ENCODE results near the gene VWDE. TPM values are rescaled to one million over a fixed set of nuclear protein-coding genes. Genes with fewer than 3 reads are reported as not detected.

The VWDE gene
- total and polyA plus RNA-seq, 2 donors (not counting 3 experiments of a cell fraction or from before 2014, with no cell fraction given): 0.11 to 0.17 TPM

DNA sequence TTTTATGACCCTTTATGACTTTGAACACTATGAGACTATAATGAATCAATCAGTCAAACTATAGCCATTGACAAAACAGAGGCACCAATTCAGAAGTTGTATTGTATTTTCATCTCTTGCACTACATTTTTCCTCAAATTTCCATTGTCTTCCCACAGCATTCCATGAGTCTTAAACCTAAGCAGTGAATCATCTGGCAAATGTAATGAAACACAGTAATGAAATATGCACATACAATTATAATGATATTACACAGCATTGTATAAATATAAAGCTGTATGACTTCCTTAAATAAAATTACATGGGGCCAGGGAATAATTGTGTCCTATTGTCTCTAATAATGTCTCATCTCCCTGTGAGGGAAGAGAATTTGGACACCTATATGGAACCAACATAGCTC, 45.0 kb downstream of the VWDE start:
- dilution Hi-C loops (cut with MboI; ENCODE audit: extremely low pct_ligation_motif_present, low sequenced_read_pairs): no loop called here
- DNase-seq (ENCODE audit: low read depth, low spot score): no peak
- Histone ChIP-seq H3K4me1 (ENCODE audit: control insufficient read depth, extremely low read depth, insufficient read depth, low read length) (no peaks in the 10 kb centered on the region), H3K27me3 (ENCODE audit: control insufficient read depth in 2 of 2, insufficient read depth in 2 of 2, low read length in 2 of 2) (peaks cover 0 to 3% of the 10 kb centered on the region in 2 experiments), H2AFZ (ENCODE audit: low read depth, low read length) (no peak overlapping the region), H3K9ac (replicated peaks; ENCODE audit: extremely low read depth, insufficient read depth, low read length) (no peak overlapping the region), H3K9me3 (replicated peaks; ENCODE audit: control insufficient read depth, insufficient read depth, low read length) (no peaks in the 10 kb centered on the region), H3K36me3 (ENCODE audit: control insufficient read depth in 2 of 2, extremely low read depth in 1 of 2, insufficient read depth in 2 of 2, low read length in 2 of 2) (no peaks in the 10 kb centered on the region), H3K27ac (ENCODE audit: insufficient read depth, low read depth, low read length) (no peak overlapping the region), H3K4me2 (ENCODE audit: insufficient read depth, low read length) (no peak overlapping the region), H4K20me1 (replicated peaks; ENCODE audit: control insufficient read depth, extremely low read depth, insufficient read depth, low read length) (no peaks in the 10 kb centered on the region), H3K9me1 (replicated peaks; ENCODE audit: control insufficient read depth, extremely low read depth, insufficient read depth, low read length) (no peaks in the 10 kb centered on the region), H3K4me3 (replicated peaks in 1 of 3; ENCODE audit: insufficient read depth in 1 of 3, low read depth in 1 of 3, low read length in 3 of 3) (no peak overlapping the region), H3K79me2 (ENCODE audit: control insufficient read depth, insufficient read depth, low read length) (no peaks in the 10 kb centered on the region)
- ChIA-PET POLR2A (no interaction called here), CTCF (interaction anchor here (0.7 kb wide), 1 partner anchor 20 kb away, joined by 3 read pairs; no protein-coding TSS in a partner anchor)
- TF ChIP-seq GATA2 (IDR thresholded peaks at IDR 0.05; ENCODE audit: insufficient read depth, insufficient read length, low read depth, low read length) (no peak), POLR2A (IDR thresholded peaks at IDR 0.05; ENCODE audit: low read depth, low read length) (no peak), FOS (IDR thresholded peaks at IDR 0.05; ENCODE audit: borderline replicate concordance, insufficient read depth, low read length) (no peak), JUN (IDR thresholded peaks at IDR 0.05; ENCODE audit: borderline replicate concordance, insufficient read depth, insufficient read length, low read depth) (no peak), EZH2 (IDR thresholded peaks at IDR 0.05; ENCODE audit: borderline replicate concordance, low read depth, low read length, severe bottlenecking) (no peak), POLR2AphosphoS5 (IDR thresholded peaks at IDR 0.05; ENCODE audit: insufficient read depth, low read depth, low read length) (no peak), MAX (IDR thresholded peaks at IDR 0.05; ENCODE audit: insufficient read depth, insufficient read length) (no peak), MYC (IDR thresholded peaks at IDR 0.05; ENCODE audit: low read depth, low read length) (no peak)
- TF ChIP-seq, protein P1, sequence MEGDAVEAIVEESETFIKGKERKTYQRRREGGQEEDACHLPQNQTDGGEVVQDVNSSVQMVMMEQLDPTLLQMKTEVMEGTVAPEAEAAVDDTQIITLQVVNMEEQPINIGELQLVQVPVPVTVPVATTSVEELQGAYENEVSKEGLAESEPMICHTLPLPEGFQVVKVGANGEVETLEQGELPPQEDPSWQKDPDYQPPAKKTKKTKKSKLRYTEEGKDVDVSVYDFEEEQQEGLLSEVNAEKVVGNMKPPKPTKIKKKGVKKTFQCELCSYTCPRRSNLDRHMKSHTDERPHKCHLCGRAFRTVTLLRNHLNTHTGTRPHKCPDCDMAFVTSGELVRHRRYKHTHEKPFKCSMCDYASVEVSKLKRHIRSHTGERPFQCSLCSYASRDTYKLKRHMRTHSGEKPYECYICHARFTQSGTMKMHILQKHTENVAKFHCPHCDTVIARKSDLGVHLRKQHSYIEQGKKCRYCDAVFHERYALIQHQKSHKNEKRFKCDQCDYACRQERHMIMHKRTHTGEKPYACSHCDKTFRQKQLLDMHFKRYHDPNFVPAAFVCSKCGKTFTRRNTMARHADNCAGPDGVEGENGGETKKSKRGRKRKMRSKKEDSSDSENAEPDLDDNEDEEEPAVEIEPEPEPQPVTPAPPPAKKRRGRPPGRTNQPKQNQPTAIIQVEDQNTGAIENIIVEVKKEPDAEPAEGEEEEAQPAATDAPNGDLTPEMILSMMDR (IDR thresholded peaks at IDR 0.05; ENCODE audit: extremely low read depth in 1 of 2, insufficient read depth in 1 of 2, low read depth in 1 of 2, low read length in 2 of 2): no peak
- FAIRE-seq: no peak
- intact Hi-C loops (cut with micrococcal nuclease): no loop called here
- no TSS peak for BruUV-seq (replicated peaks)
